ENCODE measurements around the gene DDAH1.

GRCh38 chr1:85394130-85394529 is 70.8 kb downstream of the DDAH1 start:
- TF ChIP-seq, protein P1, sequence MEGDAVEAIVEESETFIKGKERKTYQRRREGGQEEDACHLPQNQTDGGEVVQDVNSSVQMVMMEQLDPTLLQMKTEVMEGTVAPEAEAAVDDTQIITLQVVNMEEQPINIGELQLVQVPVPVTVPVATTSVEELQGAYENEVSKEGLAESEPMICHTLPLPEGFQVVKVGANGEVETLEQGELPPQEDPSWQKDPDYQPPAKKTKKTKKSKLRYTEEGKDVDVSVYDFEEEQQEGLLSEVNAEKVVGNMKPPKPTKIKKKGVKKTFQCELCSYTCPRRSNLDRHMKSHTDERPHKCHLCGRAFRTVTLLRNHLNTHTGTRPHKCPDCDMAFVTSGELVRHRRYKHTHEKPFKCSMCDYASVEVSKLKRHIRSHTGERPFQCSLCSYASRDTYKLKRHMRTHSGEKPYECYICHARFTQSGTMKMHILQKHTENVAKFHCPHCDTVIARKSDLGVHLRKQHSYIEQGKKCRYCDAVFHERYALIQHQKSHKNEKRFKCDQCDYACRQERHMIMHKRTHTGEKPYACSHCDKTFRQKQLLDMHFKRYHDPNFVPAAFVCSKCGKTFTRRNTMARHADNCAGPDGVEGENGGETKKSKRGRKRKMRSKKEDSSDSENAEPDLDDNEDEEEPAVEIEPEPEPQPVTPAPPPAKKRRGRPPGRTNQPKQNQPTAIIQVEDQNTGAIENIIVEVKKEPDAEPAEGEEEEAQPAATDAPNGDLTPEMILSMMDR (IDR thresholded peaks at IDR 0.05): no peak
- no peak for TF ChIP-seq POLR2A (IDR thresholded peaks at IDR 0.05)

Data from uterus (tissue), 2 donors.